OCI-LY3 (cell line): ENCODE data around the gene RASL12.

Source experiments
- CTCF ChIP-seq: fragments of 200-600, 300-600 bp; sonication (generic); IDR thresholded peaks from 2 replicates; pipeline ENCODE4 v1.5.1; 2014; ENCODE audit warnings: antibody characterized with exemption, low read length, low read depth
- EZH2phosphoT487 ChIP-seq: fragments of 200-600 bp; shearing (Covaris generic); IDR thresholded peaks from 2 replicates; pipeline ENCODE4 v1.6.1; 2018; ENCODE audit warnings: antibody characterized with exemption, mixed run types, low read depth

DNA sequence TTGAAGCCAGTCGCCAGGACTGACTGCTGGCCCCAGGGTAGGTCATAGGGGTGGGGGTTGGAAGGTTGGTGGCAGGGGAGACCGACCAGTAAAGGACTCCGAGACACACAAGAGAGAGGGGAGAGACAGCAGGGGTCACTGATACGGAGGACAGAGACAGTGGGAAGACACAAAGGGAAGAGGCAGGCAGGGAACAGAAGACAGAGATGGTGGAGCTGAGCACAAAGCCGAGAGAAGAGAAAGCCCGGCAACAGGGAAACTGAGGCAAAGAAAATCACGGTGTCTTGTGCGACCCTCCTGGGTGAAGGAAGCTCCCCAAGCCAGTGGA is 510 bp downstream of the RASL12 start:
- TF ChIP-seq CTCF: no peak
- TF ChIP-seq EZH2phosphoT487: no peak
